ENCODE results near the gene MYO10.
A peak's percentile ranks its signal among the peaks of the same experiment; 100 is the strongest.
"Not testable (repeated sequence)": the region's sequence is repeated elsewhere in the genome, so short reads cannot be mapped to it uniquely, and the experiment has no call there.

MYO10 gene

GRCh38 chr5:16740811-16741392 is 195.2 kb downstream of the MYO10 start:
- DNase-seq (ENCODE audit: low spot score), result peak; percentile 60

GRCh38 chr5:16740066-16740810 is 195.8 kb downstream of the MYO10 start:
- no peak for DNase-seq (ENCODE audit: low spot score)

- not testable (repeated sequence) for DNase-seq (ENCODE audit: low spot score)
Observed at GRCh38 chr5:16738393-16738792, 197.7 kb downstream of the MYO10 start.

- no peak for DNase-seq (ENCODE audit: low spot score)
Observed at GRCh38 chr5:16737620-16738364, 198.3 kb downstream of the MYO10 start.

- peak; percentile 60 for DNase-seq (ENCODE audit: low spot score)
Observed at GRCh38 chr5:16737209-16737608, 198.9 kb downstream of the MYO10 start.

- DNase-seq (ENCODE audit: low spot score), result peak; percentile 80
Observed at GRCh38 chr5:16736158-16736995, 199.7 kb downstream of the MYO10 start.

GRCh38 chr5:16735101-16736060 is 200.7 kb downstream of the MYO10 start:
- no peak for DNase-seq (ENCODE audit: low spot score)

GRCh38 chr5:16733331-16734006 is 202.6 kb downstream of the MYO10 start:
- DNase-seq (ENCODE audit: low spot score), result peak; percentile 48

GRCh38 chr5:16732356-16732755 is 203.7 kb downstream of the MYO10 start:
- no peak for DNase-seq (ENCODE audit: low spot score)

GRCh38 chr5:16727755-16728325 is 208.2 kb downstream of the MYO10 start:
- peak; percentile 77 for DNase-seq (ENCODE audit: low spot score)

- DNase-seq (ENCODE audit: low spot score), result no peak
Observed at GRCh38 chr5:16726538-16726946, 209.5 kb downstream of the MYO10 start.

GRCh38 chr5:16725575-16725974 is 210.5 kb downstream of the MYO10 start:
- no peak for DNase-seq (ENCODE audit: low spot score)

GRCh38 chr5:16723821-16724220 is 212.3 kb downstream of the MYO10 start:
- no peak for DNase-seq (ENCODE audit: low spot score)

- DNase-seq (ENCODE audit: low spot score), result no peak
Observed at GRCh38 chr5:16722097-16722495, 214.0 kb downstream of the MYO10 start.

- DNase-seq (ENCODE audit: low spot score), result no peak
Observed at GRCh38 chr5:16721151-16722096, 214.7 kb downstream of the MYO10 start.

- not testable (repeated sequence) for DNase-seq (ENCODE audit: low spot score)
Observed at GRCh38 chr5:16718036-16718435, 218.1 kb downstream of the MYO10 start.

- no peak for DNase-seq (ENCODE audit: low spot score)
Observed at GRCh38 chr5:16713386-16713928, 222.6 kb downstream of the MYO10 start.

GRCh38 chr5:16712620-16713019 is 223.5 kb downstream of the MYO10 start:
- DNase-seq (ENCODE audit: low spot score), result peak; percentile 62
